ENCODE results near the gene CSGALNACT2. TPM values are rescaled to one million over a fixed set of nuclear protein-coding genes. Genes with fewer than 3 reads are reported as not detected.
A peak's percentile ranks its signal among the peaks of the same experiment; 100 is the strongest.

Gene CSGALNACT2
- total and polyA plus RNA-seq, 2 donors from 2014 or later, result 4.8 to 20.0 TPM

DNA sequence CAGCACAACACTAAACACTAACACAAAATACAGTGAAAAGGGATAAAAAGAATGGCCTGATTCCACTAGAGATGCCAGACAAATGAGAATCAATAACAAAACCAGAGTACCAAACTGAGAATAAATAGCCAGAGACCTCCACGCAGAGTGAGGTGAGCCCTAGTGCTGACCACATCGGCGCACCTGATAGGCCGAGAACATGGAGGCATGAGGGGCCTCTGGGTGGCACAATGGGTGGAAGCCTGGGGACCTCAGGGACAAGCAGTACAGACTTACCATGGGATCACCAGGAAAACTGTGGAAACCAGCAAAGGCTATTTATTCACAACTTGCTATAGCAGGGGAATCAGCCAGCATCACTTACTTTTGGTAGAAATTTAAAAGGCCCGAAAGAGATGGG lies 1.8 kb upstream of the CSGALNACT2 start:
- H3K9ac ChIP-seq (ENCODE audit: low read length in 3 of 3), result no peak overlapping the region
- H3K9me3 ChIP-seq (ENCODE audit: control insufficient read depth in 2 of 3, insufficient read depth in 1 of 3, low read length in 3 of 3), result no peaks in the 10 kb centered on the region
- no peaks in the 10 kb centered on the region for H3K36me3 ChIP-seq (ENCODE audit: control insufficient read depth in 2 of 3, insufficient read depth in 3 of 3, low read length in 3 of 3)
- H3K4me1 ChIP-seq (ENCODE audit: control insufficient read depth in 2 of 3, insufficient read depth in 2 of 3, low read depth in 1 of 3, low read length in 3 of 3), result peaks cover 0 to 8% (median 0%) of the 10 kb centered on the region in 3 donors
- H3K27me3 ChIP-seq (ENCODE audit: control insufficient read depth, insufficient read depth, low read length), result no peaks in the 10 kb centered on the region
- no peak overlapping the region for H3K4me3 ChIP-seq (ENCODE audit: low read length in 3 of 3)
- DNase-seq, result peak in 1 of 5 donors; percentile 35
- no peak for FAIRE-seq
- intact Hi-C loops (cut with DNase I), result no loop called here
- no peak overlapping the region for H3K27ac ChIP-seq (ENCODE audit: low read depth in 2 of 2, low read length in 2 of 2)
- TF ChIP-seq, protein P1, sequence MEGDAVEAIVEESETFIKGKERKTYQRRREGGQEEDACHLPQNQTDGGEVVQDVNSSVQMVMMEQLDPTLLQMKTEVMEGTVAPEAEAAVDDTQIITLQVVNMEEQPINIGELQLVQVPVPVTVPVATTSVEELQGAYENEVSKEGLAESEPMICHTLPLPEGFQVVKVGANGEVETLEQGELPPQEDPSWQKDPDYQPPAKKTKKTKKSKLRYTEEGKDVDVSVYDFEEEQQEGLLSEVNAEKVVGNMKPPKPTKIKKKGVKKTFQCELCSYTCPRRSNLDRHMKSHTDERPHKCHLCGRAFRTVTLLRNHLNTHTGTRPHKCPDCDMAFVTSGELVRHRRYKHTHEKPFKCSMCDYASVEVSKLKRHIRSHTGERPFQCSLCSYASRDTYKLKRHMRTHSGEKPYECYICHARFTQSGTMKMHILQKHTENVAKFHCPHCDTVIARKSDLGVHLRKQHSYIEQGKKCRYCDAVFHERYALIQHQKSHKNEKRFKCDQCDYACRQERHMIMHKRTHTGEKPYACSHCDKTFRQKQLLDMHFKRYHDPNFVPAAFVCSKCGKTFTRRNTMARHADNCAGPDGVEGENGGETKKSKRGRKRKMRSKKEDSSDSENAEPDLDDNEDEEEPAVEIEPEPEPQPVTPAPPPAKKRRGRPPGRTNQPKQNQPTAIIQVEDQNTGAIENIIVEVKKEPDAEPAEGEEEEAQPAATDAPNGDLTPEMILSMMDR (IDR thresholded peaks at IDR 0.05; ENCODE audit: borderline replicate concordance, extremely low read depth, insufficient read depth), result no peak

DNA sequence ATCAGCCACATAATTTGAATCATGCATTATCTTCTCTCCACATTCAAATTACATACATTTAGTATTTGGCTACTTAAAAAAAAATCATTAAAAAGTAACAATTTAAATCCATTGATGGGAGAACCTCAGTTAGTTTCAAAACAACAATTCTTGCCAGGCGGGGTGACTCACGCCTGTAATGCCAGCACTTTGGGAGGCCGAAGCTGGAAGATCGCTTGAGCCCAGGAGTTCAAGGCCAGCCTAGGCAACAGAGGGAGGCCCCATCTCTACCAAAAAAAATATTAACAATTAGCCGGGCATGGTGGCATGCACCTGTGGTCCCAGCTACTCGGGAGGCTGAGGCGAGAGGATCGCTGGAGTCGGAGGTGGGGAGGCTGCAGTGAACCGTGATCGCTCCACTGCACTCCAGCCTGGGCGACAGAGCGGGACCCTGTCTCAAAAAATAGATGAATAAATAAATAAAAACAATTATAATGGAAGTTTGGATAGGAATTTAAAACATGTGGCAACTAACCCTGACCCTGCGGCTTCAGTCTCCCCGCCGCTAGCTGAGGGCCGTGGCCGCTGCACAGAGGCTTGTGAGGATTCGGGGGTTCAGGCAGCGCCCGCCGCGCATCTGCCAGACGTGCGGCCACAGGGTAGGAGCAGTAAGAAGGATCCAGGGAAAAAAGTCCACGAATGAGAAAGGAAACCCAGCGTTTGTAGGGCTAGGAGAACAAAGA lies 1.1 kb upstream of the CSGALNACT2 start:
- FAIRE-seq (no peak), DNase-seq (peak in 1 of 5 donors; percentile 74)
- Histone ChIP-seq H3K36me3 (ENCODE audit: control insufficient read depth in 2 of 3, insufficient read depth in 3 of 3, low read length in 3 of 3) (no peaks in the 10 kb centered on the region), H3K9me3 (ENCODE audit: control insufficient read depth in 2 of 3, insufficient read depth in 1 of 3, low read length in 3 of 3) (no peaks in the 10 kb centered on the region), H3K4me3 (ENCODE audit: low read length in 3 of 3) (peak overlapping the region; percentile 86 to 91 (median 88)), H3K27ac (ENCODE audit: low read depth in 2 of 2, low read length in 2 of 2) (peak overlapping the region in 1 of 2 donors; percentile 92), H3K27me3 (ENCODE audit: control insufficient read depth, insufficient read depth, low read length) (no peaks in the 10 kb centered on the region), H3K9ac (ENCODE audit: low read length in 3 of 3) (peak overlapping the region; percentile 18 to 88 (median 69)), H3K4me1 (ENCODE audit: control insufficient read depth in 2 of 3, insufficient read depth in 2 of 3, low read depth in 1 of 3, low read length in 3 of 3) (peaks cover 0 to 8% (median 0%) of the 10 kb centered on the region in 3 donors)
- TF ChIP-seq, protein P1 (IDR thresholded peaks at IDR 0.05; ENCODE audit: borderline replicate concordance, extremely low read depth, insufficient read depth), result no peak
- intact Hi-C loops (cut with DNase I), result no loop called here

DNA sequence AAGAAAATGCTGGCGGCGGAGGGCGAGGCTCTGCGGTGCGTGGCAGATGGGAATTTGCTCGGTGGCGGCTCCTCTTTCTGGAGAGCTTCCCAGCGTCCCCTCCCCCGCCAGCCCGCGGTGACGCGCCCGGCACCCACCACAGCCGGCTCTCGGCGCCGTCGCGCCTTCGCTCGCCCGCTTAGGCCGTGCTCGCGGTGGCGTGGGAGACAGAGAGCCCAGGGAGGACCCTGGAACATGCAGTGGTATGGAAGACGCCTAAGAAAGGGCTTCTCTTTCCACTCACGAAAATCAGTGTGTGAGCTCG lies 576 bp upstream of the CSGALNACT2 start:
- peak overlapping the region; percentile 92 for H3K27ac ChIP-seq (ENCODE audit: low read depth in 2 of 2, low read length in 2 of 2)
- H3K4me1 ChIP-seq (ENCODE audit: control insufficient read depth in 2 of 3, insufficient read depth in 2 of 3, low read depth in 1 of 3, low read length in 3 of 3), result peaks cover 0 to 8% (median 0%) of the 10 kb centered on the region in 3 donors
- no peaks in the 10 kb centered on the region for H3K27me3 ChIP-seq (ENCODE audit: control insufficient read depth, insufficient read depth, low read length)
- H3K36me3 ChIP-seq (ENCODE audit: control insufficient read depth in 2 of 3, insufficient read depth in 3 of 3, low read length in 3 of 3), result no peaks in the 10 kb centered on the region
- DNase-seq (peak; percentile 79 to 89 (median 85)), FAIRE-seq (no peak)
- TF ChIP-seq, protein P1 (IDR thresholded peaks at IDR 0.05; ENCODE audit: borderline replicate concordance, extremely low read depth, insufficient read depth), result no peak
- H3K9me3 ChIP-seq (ENCODE audit: control insufficient read depth in 2 of 3, insufficient read depth in 1 of 3, low read length in 3 of 3), result no peaks in the 10 kb centered on the region
- peak overlapping the region; percentile 18 to 88 (median 69) for H3K9ac ChIP-seq (ENCODE audit: low read length in 3 of 3)
- peak overlapping the region; percentile 86 to 91 (median 88) for H3K4me3 ChIP-seq (ENCODE audit: low read length in 3 of 3)
- intact Hi-C loops (cut with DNase I), result no loop called here

All from kidney (tissue), 14 donors.